Spinal cord (tissue), 10 donors: ENCODE measurements around the gene TARS3. TPM values are rescaled to one million over a fixed set of nuclear protein-coding genes. Genes with fewer than 3 reads are reported as not detected.
"Not testable (repeated sequence)": the region's sequence is repeated elsewhere in the genome, so short reads cannot be mapped to it uniquely, and the experiment has no call there.

ENCODE experiments used
- DNase-seq, 6 donors: peaks; one replicate each; pipeline versions ENCODE4 v3.0.0 to v3.0.0-alpha.2; 2013 to 2015; ENCODE audit warnings: low spot score in 6 of 6, low read depth in 4 of 6
- H3K27ac ChIP-seq: one replicate; pipeline ENCODE4 v1.5.1; 2013; ENCODE audit warnings: low read depth, low read length, control low read depth
- H3K27me3 ChIP-seq: one replicate; pipeline ENCODE4 v1.6.1; 2013; ENCODE audit warnings: low read length; ENCODE audit not compliant: control insufficient read depth, insufficient read depth
- H3K36me3 ChIP-seq: one replicate; pipeline ENCODE4 v1.6.1; 2013; ENCODE audit warnings: low read length; ENCODE audit not compliant: control insufficient read depth, insufficient read depth
- H3K4me1 ChIP-seq: one replicate; pipeline ENCODE4 v1.6.1; 2013; ENCODE audit warnings: low read length; ENCODE audit not compliant: control insufficient read depth, insufficient read depth
- H3K4me3 ChIP-seq: one replicate; pipeline ENCODE4 v1.5.1; 2013; ENCODE audit warnings: low read depth, low read length, control low read depth
- H3K9me3 ChIP-seq: one replicate; pipeline ENCODE4 v1.6.1; 2013; ENCODE audit warnings: low read length; ENCODE audit not compliant: control insufficient read depth, insufficient read depth
- WGBS: methylation state at CpG from one replicate; pipeline ENCODE4 v1.1.5; 2013; ENCODE audit warnings: missing lambda C conversion rate; ENCODE audit not compliant: insufficient coverage; 5-methylcytosine and 5-hydroxymethylcytosine counted together
- polyA plus RNA-seq, 2 donors: library from polyadenylated mRNA; unstranded; fragments of 120-200 nt; gene quantifications; one replicate each; pipeline ENCODE4 v1.2.1, GENCODE V29; 2013; ENCODE audit not compliant: insufficient read length in 2 of 2
- total RNA-seq, 2 donors: library from RNA; depleted of rRNA in 1 of 2; stranded (reverse); fragments of 120-200 nt in 1 of 2; fragments of >200 nt in 1 of 2; gene quantifications; one replicate each; pipeline versions ENCODE4 v1.2.3 to v1.2.4, GENCODE V29; 2013 to 2014
- donor health status: healthy.

The TARS3 gene
- total and polyA plus RNA-seq, 4 donors: 26.0 to 38.7 (median 31.4) TPM

DNA sequence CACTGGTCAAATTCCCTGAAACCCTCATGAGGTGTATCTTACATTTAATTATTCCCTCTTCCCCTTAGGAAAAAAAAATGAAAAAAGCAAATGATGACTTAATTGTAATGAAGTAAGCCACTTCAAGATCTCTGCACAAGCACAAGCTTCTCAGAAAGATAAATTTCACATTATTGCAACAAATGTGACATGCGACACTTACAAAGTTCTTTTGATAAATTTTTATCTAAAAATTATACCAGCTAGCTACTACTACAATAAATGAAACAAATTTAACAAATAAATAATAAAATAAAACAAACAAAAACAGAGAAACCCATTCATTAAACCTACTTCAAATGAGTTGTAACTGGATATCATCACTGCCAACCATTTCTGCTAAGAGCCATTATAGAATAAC lies 62.1 kb downstream of the TARS3 start:
- Histone ChIP-seq H3K4me1 (no peaks in the 10 kb centered on the region), H3K27ac (no peak overlapping the region), H3K9me3 (peaks cover 1% of the 10 kb centered on the region), H3K36me3 (peaks cover 1% of the 10 kb centered on the region), H3K4me3 (no peak overlapping the region), H3K27me3 (no peaks in the 10 kb centered on the region)
- WGBS: no CpG with 5 or more reads among the region's 1 CpG
- no peak for DNase-seq

DNA sequence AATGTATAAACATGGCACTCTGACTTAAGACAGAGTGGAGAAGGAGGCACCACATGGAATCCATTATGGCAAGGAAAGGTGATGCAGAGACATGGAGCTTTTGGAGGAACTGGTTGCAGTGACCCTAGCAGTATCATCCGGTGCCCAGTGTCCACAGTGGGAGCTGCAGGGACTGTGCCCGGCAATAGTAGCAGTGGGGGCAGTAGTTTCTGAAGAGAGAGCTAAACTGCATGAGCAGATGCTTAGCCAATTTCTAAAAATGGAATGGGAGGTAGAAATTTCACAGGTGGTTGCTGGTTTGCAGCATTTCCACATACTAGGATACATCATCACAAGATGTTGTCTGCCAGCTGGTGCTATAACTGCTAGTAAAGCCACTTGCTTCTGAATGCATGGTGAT lies 64.3 kb downstream of the TARS3 start:
- H3K27ac ChIP-seq: no peak overlapping the region
- H3K27me3 ChIP-seq: no peaks in the 10 kb centered on the region
- DNase-seq: no peak
- no peak overlapping the region for H3K4me3 ChIP-seq
- H3K4me1 ChIP-seq: no peaks in the 10 kb centered on the region
- no peaks in the 10 kb centered on the region for H3K9me3 ChIP-seq
- 100% methylated on average over 1 of the region's 2 CpGs for WGBS
- H3K36me3 ChIP-seq: peaks cover 9% of the 10 kb centered on the region

DNA sequence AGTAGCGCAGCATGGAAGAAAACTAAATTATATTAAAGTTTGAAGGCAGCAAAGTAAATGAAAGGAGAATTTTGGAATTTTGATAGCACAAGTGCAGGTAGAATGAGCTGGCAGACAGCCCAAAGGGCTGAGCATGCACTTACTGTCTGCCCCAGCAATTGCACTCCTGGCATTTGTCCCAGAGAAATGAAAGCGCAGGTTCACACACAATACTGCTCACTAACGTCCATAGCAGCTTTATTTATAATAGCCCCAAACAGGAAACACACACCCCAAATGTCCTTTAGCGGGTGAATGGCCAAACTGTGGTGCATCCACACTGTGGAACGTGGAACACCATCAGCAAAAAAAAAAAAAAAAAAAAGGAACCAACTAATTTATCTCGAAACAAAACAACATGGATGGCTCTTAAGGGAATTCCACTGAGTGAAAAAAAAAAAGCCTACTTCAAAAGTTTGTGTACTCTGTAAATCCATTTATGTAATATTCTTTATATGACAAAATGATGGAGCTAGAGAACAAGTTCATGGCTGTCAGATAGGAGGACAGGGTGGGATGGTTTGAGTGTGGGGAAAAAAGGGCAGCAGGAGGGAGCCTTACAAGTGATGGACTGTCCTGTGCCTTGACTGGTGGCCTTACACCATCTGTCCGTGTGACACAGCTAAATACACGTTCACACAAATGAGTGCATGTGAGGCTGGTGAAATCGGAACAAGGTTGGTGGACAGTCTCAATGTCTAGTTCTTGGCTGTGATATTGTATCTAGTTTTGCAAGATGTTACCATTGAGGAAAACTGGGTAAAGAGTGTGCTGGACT lies 66.1 kb downstream of the TARS3 start:
- no peaks in the 10 kb centered on the region for H3K9me3 ChIP-seq
- no peaks in the 10 kb centered on the region for H3K27me3 ChIP-seq
- peaks cover 2% of the 10 kb centered on the region for H3K4me1 ChIP-seq
- H3K4me3 ChIP-seq: no peak overlapping the region
- DNase-seq: peak in 1 of 6 donors; percentile 40
- 71% methylated on average over 6 of the region's 9 CpGs for WGBS
- H3K27ac ChIP-seq: no peak overlapping the region
- H3K36me3 ChIP-seq: peaks cover 9% of the 10 kb centered on the region

DNA sequence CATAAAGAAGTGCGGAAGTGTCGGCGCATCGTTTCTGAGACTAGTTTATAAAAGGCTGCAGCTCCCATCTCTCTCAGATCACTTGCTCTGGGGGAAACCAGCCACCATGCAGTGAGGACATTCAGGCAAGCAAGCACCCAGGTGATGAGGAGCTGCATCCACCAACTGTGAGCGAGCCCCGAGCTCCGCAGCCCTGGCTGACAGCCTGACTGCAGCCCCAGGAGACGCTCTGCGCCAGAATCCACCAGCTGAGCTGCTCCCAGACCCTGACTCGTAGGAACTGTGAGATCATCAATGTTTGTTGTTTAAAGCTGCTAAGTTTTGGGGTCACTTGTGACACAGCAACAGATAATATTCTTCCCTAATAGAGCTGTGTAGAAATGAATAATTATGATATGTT lies 67.1 kb downstream of the TARS3 start:
- H3K36me3 ChIP-seq: peaks cover 9% of the 10 kb centered on the region
- H3K27me3 ChIP-seq: no peaks in the 10 kb centered on the region
- H3K9me3 ChIP-seq: no peaks in the 10 kb centered on the region
- no peak for DNase-seq
- H3K4me1 ChIP-seq: peaks cover 11% of the 10 kb centered on the region
- WGBS: 71% methylated on average over 7 of the region's 10 CpGs
- H3K4me3 ChIP-seq: no peak overlapping the region
- no peak overlapping the region for H3K27ac ChIP-seq

DNA sequence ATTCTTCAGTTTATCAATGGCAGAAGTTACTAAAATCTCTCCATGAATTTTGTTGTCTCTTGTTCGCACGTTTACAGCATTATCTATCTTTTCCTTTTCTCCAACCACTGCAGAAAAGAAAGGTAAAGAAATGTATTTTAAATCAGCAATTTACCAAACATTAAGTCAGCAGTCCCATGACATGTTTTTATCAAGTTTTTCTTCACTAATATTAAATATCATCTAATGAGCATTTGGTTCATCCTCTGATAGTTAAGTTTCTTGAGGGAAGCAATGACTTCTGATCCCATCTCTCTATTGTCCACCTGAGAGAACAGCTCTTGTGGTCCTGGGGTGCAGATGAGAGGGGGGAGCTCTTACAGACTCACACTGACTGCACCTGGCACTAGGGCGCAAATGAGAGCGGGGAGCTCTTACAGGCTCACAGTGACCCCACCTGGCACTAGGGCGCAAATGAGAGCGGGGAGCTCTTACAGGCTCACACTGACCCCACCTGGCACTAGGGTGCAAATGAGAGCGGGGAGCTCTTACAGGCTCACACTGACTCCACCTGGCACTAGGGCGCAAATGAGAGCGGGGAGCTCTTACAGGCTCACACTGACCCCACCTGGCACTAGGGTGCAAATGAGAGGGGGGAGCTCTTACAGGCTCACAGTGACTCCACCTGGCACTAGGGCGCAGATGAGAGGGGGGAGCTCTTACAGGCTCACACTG lies 69.5 kb downstream of the TARS3 start:
- DNase-seq: not testable (repeated sequence)

DNA sequence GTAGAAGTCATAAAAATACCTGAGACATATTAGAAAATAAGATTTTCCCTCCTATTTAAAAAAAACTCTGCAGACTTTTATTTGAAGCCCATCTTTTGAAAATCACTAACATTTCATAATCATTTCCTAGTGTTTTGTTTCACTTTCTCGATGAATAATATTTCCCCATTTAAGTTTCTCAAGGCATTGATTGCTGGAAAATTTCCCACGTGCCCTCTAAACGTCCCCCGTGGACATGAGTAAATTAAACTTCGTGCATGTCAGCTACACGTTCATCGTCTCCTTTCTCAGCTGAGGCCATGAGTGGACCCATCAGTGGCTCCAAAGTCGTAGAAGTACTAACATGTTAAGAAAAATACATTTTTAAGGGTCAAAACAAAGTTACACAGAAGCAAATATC lies 70.1 kb downstream of the TARS3 start:
- H3K4me3 ChIP-seq: no peak overlapping the region
- 69% methylated on average over 7 of the region's 8 CpGs for WGBS

More for the DNA sequence above, 69.5 kb downstream of the TARS3 start:
- not testable (repeated sequence) for H3K4me3 ChIP-seq, H3K9me3 ChIP-seq, H3K36me3 ChIP-seq, H3K27me3 ChIP-seq, H3K27ac ChIP-seq
- peaks cover 14% of the 10 kb centered on the region for H3K4me1 ChIP-seq
- WGBS: 100% methylated on average over 1 of the region's 10 CpGs

DNA sequence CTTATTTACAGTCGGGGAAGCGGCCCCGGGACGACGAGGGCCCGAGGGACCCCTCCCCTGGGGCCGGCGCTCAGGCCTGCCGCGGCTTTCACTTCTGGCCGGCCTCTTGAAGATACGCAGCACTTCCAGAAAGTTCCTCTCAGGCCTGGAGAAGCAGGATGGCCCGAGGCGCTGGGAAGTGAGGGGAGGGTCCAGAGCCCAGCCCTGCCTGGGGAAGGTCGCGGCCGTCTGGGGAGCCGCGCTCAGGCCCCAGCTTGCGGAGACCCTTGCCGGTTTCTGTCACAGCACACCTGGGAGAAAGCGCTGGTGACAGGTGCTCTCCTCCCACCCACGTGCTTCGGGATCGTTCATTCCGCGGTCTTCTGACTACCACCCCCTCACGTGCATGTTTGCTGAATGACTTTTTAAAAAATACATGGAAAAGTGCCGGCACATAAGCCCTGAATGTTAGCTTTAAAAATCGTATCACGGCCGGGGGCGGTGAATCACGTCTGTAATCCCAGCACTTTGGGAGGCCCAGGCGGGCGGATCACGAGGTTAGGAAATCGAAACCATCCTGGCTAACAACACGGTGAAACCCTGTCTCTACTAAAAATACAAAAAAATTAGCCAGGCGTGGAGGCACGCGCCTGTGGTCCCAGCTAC lies 71.4 kb downstream of the TARS3 start:
- Histone ChIP-seq H3K27me3 (no peaks in the 10 kb centered on the region), H3K27ac (peak overlapping the region; percentile 85), H3K9me3 (no peaks in the 10 kb centered on the region), H3K4me1 (peaks cover 14% of the 10 kb centered on the region), H3K4me3 (peak overlapping the region; percentile 74), H3K36me3 (peaks cover 16% of the 10 kb centered on the region)
- DNase-seq: no peak
- 41% methylated on average over 39 of the region's 42 CpGs for WGBS

More for the DNA sequence above, 70.1 kb downstream of the TARS3 start:
- no peaks in the 10 kb centered on the region for H3K9me3 ChIP-seq
- peaks cover 14% of the 10 kb centered on the region for H3K4me1 ChIP-seq
- DNase-seq: no peak
- peaks cover 9% of the 10 kb centered on the region for H3K36me3 ChIP-seq
- H3K27me3 ChIP-seq: no peaks in the 10 kb centered on the region
- H3K27ac ChIP-seq: no peak overlapping the region

DNA sequence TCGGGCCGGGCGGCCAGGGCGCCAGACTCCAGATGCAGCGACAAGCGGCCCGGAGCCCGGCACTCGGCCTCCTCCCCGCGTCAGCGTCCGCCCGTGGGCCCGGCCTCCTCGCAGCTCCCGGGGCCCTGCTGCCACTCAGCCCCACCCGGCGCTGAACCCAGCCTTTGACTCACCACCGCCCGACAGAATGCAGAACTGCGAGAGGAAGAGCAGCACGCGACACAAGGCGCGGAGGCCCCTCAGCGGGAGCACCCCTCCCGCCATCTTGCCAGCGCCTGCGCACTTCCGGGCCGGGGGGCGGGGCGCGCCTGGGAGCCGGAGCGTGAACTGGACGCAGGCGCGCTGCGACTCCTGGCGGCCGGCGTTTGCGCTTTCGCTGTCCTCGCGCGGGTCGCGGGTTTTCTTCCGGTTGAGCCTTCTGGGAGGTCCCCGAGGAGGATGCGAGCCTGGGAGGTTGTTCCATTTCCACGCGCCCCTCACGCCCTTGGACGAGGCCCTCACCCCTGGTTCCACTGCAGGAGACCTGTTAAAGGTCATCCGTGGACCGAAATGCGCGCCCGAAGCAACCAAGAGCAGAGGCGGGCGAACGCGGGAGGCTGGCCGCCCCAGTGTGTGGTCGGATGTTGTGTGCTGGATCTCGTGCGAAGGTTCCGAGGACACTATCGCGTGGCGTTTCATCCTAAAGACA lies 72.0 kb downstream of the TARS3 start, which contains the start of gene TM2D3:
Gene TM2D3 (minus strand): TSS at position 284 of the 688 bp plus-strand sequence. CDS start 20 bp downstream, at position 264.
- H3K4me1 ChIP-seq: peaks cover 14% of the 10 kb centered on the region

DNA sequence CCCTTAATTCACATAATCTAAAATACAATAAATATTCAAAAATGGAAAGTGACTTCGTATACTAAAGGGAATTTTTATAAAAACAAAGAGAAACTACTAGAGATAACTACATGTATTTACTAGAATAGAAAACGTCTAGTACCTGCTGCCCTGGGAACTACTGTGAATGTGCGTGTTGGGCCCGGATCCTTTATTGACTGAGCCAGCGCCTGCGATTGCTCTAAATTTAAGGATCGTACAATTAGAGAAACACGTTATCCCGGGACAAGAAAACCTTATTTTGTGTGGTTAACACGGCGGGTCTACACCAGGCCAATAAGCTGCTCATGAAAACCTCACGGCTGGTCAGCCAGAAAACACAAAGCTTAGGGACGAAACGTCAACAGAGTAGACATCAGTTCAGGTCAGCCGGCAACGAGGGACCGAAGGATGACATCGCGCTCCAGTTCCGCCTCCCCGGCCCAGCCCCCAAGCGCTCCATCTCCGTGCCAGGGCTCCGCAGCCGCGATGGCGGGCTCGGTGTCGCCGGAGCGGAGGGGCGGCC lies 72.6 kb downstream of the TARS3 start:
- no peaks in the 10 kb centered on the region for H3K27me3 ChIP-seq
- DNase-seq: peak in 1 of 6 donors; percentile 50
- WGBS: under 1% methylated on average over 31 of the region's 32 CpGs
- H3K4me3 ChIP-seq: peak overlapping the region; percentile 74
- H3K27ac ChIP-seq: peak overlapping the region; percentile 93
- H3K4me1 ChIP-seq: peaks cover 14% of the 10 kb centered on the region
- H3K36me3 ChIP-seq: peaks cover 15% of the 10 kb centered on the region
- no peaks in the 10 kb centered on the region for H3K9me3 ChIP-seq

More for the DNA sequence above, 72.0 kb downstream of the TARS3 start, which contains the start of gene TM2D3:
- Histone ChIP-seq H3K9me3 (no peaks in the 10 kb centered on the region), H3K27me3 (no peaks in the 10 kb centered on the region), H3K36me3 (peaks cover 18% of the 10 kb centered on the region), H3K4me3 (peak within 1 kb of the TSS; percentile 74), H3K27ac (peak within 1 kb of the TSS; percentile 93)
- DNase-seq: peak; percentile 85 to 98 (median 91)
- WGBS: under 1% methylated on average over 75 of the region's 75 CpGs
